Measurements from ENCODE around the gene MEGF11. TPM values are rescaled to one million over a fixed set of nuclear protein-coding genes. Genes with fewer than 3 reads are reported as not detected.
"Not testable (repeated sequence)": the region's sequence is repeated elsewhere in the genome, so short reads cannot be mapped to it uniquely, and the experiment has no call there.

Gene MEGF11
- total and polyA plus RNA-seq, 4 donors: 6.2 to 20.3 (median 14.0) TPM

GRCh38 chr15:66278056-66278455 lies 24.5 kb upstream of the MEGF11 start:
- Histone ChIP-seq H3K9me3 (ENCODE audit: control insufficient read depth, insufficient read depth, low read length) (no peaks in the 10 kb centered on the region), H3K4me3 (ENCODE audit: low read depth, low read length) (no peak overlapping the region), H3K27ac (ENCODE audit: low read depth, low read length) (no peak overlapping the region), H3K36me3 (ENCODE audit: control insufficient read depth, insufficient read depth, low read length) (no peaks in the 10 kb centered on the region), H3K4me1 (ENCODE audit: control insufficient read depth, insufficient read depth, low read length) (no peaks in the 10 kb centered on the region), H3K27me3 (ENCODE audit: control insufficient read depth, insufficient read depth, low read length) (no peaks in the 10 kb centered on the region)
- 41% methylated on average over 6 of the region's 6 CpGs for WGBS (ENCODE audit: insufficient coverage)
- no peak for DNase-seq (ENCODE audit: low read depth in 4 of 6, low spot score in 6 of 6)

GRCh38 chr15:66276546-66276945 lies 23.0 kb upstream of the MEGF11 start:
- Histone ChIP-seq H3K27ac (ENCODE audit: low read depth, low read length) (no peak overlapping the region), H3K36me3 (ENCODE audit: control insufficient read depth, insufficient read depth, low read length) (no peaks in the 10 kb centered on the region), H3K27me3 (ENCODE audit: control insufficient read depth, insufficient read depth, low read length) (no peaks in the 10 kb centered on the region), H3K4me3 (ENCODE audit: low read depth, low read length) (no peak overlapping the region), H3K4me1 (ENCODE audit: control insufficient read depth, insufficient read depth, low read length) (no peaks in the 10 kb centered on the region), H3K9me3 (ENCODE audit: control insufficient read depth, insufficient read depth, low read length) (no peaks in the 10 kb centered on the region)
- no peak for DNase-seq (ENCODE audit: low read depth in 4 of 6, low spot score in 6 of 6)
- no CpG with 5 or more reads among the region's 3 CpGs for WGBS (ENCODE audit: insufficient coverage)

GRCh38 chr15:66275352-66275751 lies 21.8 kb upstream of the MEGF11 start:
- Histone ChIP-seq H3K27me3 (ENCODE audit: control insufficient read depth, insufficient read depth, low read length) (no peaks in the 10 kb centered on the region), H3K9me3 (ENCODE audit: control insufficient read depth, insufficient read depth, low read length) (no peaks in the 10 kb centered on the region), H3K36me3 (ENCODE audit: control insufficient read depth, insufficient read depth, low read length) (no peaks in the 10 kb centered on the region), H3K4me1 (ENCODE audit: control insufficient read depth, insufficient read depth, low read length) (no peaks in the 10 kb centered on the region), H3K4me3 (ENCODE audit: low read depth, low read length) (no peak overlapping the region), H3K27ac (ENCODE audit: low read depth, low read length) (no peak overlapping the region)
- DNase-seq (ENCODE audit: low read depth in 4 of 6, low spot score in 6 of 6): no peak

- 79% methylated on average over 6 of the region's 6 CpGs for WGBS (ENCODE audit: insufficient coverage)
Measured at GRCh38 chr15:66270932-66271331, 17.4 kb upstream of the MEGF11 start.

GRCh38 chr15:66269326-66270090 lies 16.0 kb upstream of the MEGF11 start:
- Histone ChIP-seq H3K27me3 (ENCODE audit: control insufficient read depth, insufficient read depth, low read length) (no peaks in the 10 kb centered on the region), H3K9me3 (ENCODE audit: control insufficient read depth, insufficient read depth, low read length) (no peaks in the 10 kb centered on the region), H3K36me3 (ENCODE audit: control insufficient read depth, insufficient read depth, low read length) (no peaks in the 10 kb centered on the region), H3K4me3 (ENCODE audit: low read depth, low read length) (no peak overlapping the region), H3K27ac (ENCODE audit: low read depth, low read length) (no peak overlapping the region), H3K4me1 (ENCODE audit: control insufficient read depth, insufficient read depth, low read length) (peaks cover 5% of the 10 kb centered on the region)
- WGBS (ENCODE audit: insufficient coverage): 45% methylated on average over 9 of the region's 13 CpGs
- peak in 2 of 6 donors; percentile 63 to 74 for DNase-seq (ENCODE audit: low read depth in 4 of 6, low spot score in 6 of 6)

More at GRCh38 chr15:66270932-66271331, 17.4 kb upstream of the MEGF11 start:
- no peaks in the 10 kb centered on the region for H3K4me1 ChIP-seq (ENCODE audit: control insufficient read depth, insufficient read depth, low read length)
- H3K4me3 ChIP-seq (ENCODE audit: low read depth, low read length): no peak overlapping the region
- DNase-seq (ENCODE audit: low read depth in 4 of 6, low spot score in 6 of 6): no peak
- H3K27me3 ChIP-seq (ENCODE audit: control insufficient read depth, insufficient read depth, low read length): no peaks in the 10 kb centered on the region
- no peaks in the 10 kb centered on the region for H3K36me3 ChIP-seq (ENCODE audit: control insufficient read depth, insufficient read depth, low read length)
- H3K27ac ChIP-seq (ENCODE audit: low read depth, low read length): no peak overlapping the region
- no peaks in the 10 kb centered on the region for H3K9me3 ChIP-seq (ENCODE audit: control insufficient read depth, insufficient read depth, low read length)

- H3K27me3 ChIP-seq (ENCODE audit: control insufficient read depth, insufficient read depth, low read length): no peaks in the 10 kb centered on the region
- H3K9me3 ChIP-seq (ENCODE audit: control insufficient read depth, insufficient read depth, low read length): no peaks in the 10 kb centered on the region
- 76% methylated on average over 11 of the region's 20 CpGs for WGBS (ENCODE audit: insufficient coverage)
- DNase-seq (ENCODE audit: low read depth in 4 of 6, low spot score in 6 of 6): no peak
- H3K27ac ChIP-seq (ENCODE audit: low read depth, low read length): no peak overlapping the region
- H3K36me3 ChIP-seq (ENCODE audit: control insufficient read depth, insufficient read depth, low read length): no peaks in the 10 kb centered on the region
- H3K4me3 ChIP-seq (ENCODE audit: low read depth, low read length): no peak overlapping the region
- H3K4me1 ChIP-seq (ENCODE audit: control insufficient read depth, insufficient read depth, low read length): peaks cover 5% of the 10 kb centered on the region
Measured at GRCh38 chr15:66264859-66265513, 11.4 kb upstream of the MEGF11 start.

- no CpG with 5 or more reads among the region's 1 CpG for WGBS (ENCODE audit: insufficient coverage)
Measured at GRCh38 chr15:66262837-66263236, 9.3 kb upstream of the MEGF11 start.

GRCh38 chr15:66261056-66261455 lies 7.5 kb upstream of the MEGF11 start:
- peaks cover 15% of the 10 kb centered on the region for H3K27me3 ChIP-seq (ENCODE audit: control insufficient read depth, insufficient read depth, low read length)
- H3K4me3 ChIP-seq (ENCODE audit: low read depth, low read length): no peak overlapping the region
- H3K4me1 ChIP-seq (ENCODE audit: control insufficient read depth, insufficient read depth, low read length): peaks cover 5% of the 10 kb centered on the region
- no peaks in the 10 kb centered on the region for H3K36me3 ChIP-seq (ENCODE audit: control insufficient read depth, insufficient read depth, low read length)
- H3K9me3 ChIP-seq (ENCODE audit: control insufficient read depth, insufficient read depth, low read length): no peaks in the 10 kb centered on the region
- no peak overlapping the region for H3K27ac ChIP-seq (ENCODE audit: low read depth, low read length)
- no CpG with 5 or more reads among the region's 3 CpGs for WGBS (ENCODE audit: insufficient coverage)
- DNase-seq (ENCODE audit: low read depth in 4 of 6, low spot score in 6 of 6): peak in 1 of 6 donors; percentile 55

More at GRCh38 chr15:66262837-66263236, 9.3 kb upstream of the MEGF11 start:
- H3K4me3 ChIP-seq (ENCODE audit: low read depth, low read length); H3K27me3 ChIP-seq (ENCODE audit: control insufficient read depth, insufficient read depth, low read length); H3K27ac ChIP-seq (ENCODE audit: low read depth, low read length); H3K36me3 ChIP-seq (ENCODE audit: control insufficient read depth, insufficient read depth, low read length); H3K9me3 ChIP-seq (ENCODE audit: control insufficient read depth, insufficient read depth, low read length); DNase-seq (ENCODE audit: low read depth in 4 of 6, low spot score in 6 of 6); H3K4me1 ChIP-seq (ENCODE audit: control insufficient read depth, insufficient read depth, low read length): not testable (repeated sequence)

GRCh38 chr15:66256692-66257091 lies 3.1 kb upstream of the MEGF11 start:
- Histone ChIP-seq H3K27ac (ENCODE audit: low read depth, low read length) (no peak overlapping the region), H3K27me3 (ENCODE audit: control insufficient read depth, insufficient read depth, low read length) (peaks cover 46% of the 10 kb centered on the region), H3K4me3 (ENCODE audit: low read depth, low read length) (no peak overlapping the region), H3K9me3 (ENCODE audit: control insufficient read depth, insufficient read depth, low read length) (no peaks in the 10 kb centered on the region), H3K4me1 (ENCODE audit: control insufficient read depth, insufficient read depth, low read length) (peaks cover 22% of the 10 kb centered on the region), H3K36me3 (ENCODE audit: control insufficient read depth, insufficient read depth, low read length) (no peaks in the 10 kb centered on the region)
- DNase-seq (ENCODE audit: low read depth in 4 of 6, low spot score in 6 of 6): no peak
- WGBS (ENCODE audit: insufficient coverage): no CpG with 5 or more reads among the region's 3 CpGs
